Frontal cortex (tissue), 4 donors: ENCODE measurements around the gene CRYZ. TPM values are rescaled to one million over a fixed set of nuclear protein-coding genes. Genes with fewer than 3 reads are reported as not detected.
A peak's percentile ranks its signal among the peaks of the same experiment; 100 is the strongest.
"Not testable (repeated sequence)": the region's sequence is repeated elsewhere in the genome, so short reads cannot be mapped to it uniquely, and the experiment has no call there.

Source experiments
- DNase-seq, 2 donors: peaks; one replicate each; pipeline ENCODE4 v3.0.0; 2012; ENCODE audit warnings: low spot score in 2 of 2
- FAIRE-seq: peaks from 2 replicates; lab custom pipeline; 2012; peaks lifted over from hg19 to GRCh38; lab: Jason Lieb, UNC
- total RNA-seq: library from RNA; depleted of rRNA; stranded (reverse); fragments of >200 nt; gene quantifications from one replicate; pipeline ENCODE4 v1.2.3, GENCODE V29; 2014
- donor health status: control.
- donor health status: control.
- donor health status: control.

The CRYZ gene
- total RNA-seq, 1 donor from 2014 or later, result 7.7 TPM

DNA sequence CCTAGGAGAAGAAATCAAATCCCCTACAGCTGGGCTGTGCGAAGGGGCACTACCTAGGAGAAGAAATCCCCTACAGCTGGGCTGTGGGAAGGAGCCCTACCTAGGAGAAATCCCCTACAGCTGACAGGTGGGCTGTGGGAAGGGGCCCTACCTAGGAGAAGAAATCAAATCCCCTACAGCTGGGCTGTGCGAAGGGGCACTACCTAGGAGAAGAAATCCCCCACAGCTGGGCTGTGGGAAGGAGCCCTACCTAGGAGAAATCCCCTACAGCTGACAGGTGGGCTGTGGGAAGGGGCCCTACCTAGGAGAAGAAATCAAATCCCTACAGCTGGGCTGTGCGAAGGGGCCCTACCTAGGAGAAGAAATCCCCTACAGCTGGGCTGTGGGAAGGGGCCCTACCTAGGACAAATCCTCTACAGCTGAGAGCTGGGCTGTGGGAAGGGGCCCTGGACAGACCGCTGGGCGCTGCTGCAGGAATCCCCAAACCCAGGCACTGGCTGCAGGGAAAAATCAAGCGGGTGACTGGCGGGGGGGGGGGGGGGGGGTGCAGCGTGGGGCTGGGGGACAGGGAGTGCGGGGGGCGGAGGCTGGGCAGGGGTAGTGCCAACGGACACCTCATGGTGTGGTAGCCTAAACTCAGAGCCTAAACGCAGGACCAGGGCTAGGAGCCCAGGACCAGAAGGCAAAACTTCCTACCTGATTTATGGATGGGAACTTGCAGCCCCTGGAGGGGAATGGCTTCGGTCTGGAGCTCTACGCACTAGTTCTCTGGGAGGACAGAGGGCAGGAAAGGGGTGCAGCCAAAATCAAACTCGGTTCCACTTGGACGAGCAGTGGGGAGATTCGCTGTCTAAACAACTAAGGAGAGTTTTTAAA is 541 bp downstream of the CRYZ start:
- not testable (repeated sequence) for DNase-seq, FAIRE-seq

DNA sequence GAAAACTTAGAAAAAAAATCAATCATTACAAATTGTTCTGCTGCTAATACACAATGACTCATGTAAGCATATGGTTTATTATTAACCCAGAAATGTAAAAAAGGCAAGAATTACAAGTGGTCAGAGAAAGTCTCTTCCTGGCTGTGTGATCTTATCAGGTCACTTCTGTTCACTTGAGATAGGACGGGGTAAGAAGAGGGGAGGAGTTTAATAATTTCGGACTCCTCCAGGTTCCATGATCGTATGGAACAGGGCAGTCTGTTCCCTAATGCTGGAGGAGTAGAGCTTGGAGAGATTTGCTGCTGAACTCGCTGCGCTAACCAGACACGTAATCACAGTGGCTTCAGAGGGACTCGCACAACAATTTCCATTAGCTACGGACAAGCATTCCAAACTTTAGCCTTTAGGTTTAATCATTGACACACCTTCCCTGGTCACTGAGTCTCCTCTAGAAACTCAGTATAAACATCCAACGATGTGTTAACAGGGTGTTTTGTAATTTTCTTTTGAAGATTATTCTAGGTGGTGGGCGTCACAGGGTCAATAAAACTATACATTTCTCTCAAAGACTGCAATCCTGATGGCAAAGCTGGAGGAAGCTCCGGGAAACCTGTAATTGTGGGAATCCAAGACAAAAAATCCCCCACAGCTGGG is 1.3 kb downstream of the CRYZ start:
- FAIRE-seq (no peak), DNase-seq (no peak)

DNA sequence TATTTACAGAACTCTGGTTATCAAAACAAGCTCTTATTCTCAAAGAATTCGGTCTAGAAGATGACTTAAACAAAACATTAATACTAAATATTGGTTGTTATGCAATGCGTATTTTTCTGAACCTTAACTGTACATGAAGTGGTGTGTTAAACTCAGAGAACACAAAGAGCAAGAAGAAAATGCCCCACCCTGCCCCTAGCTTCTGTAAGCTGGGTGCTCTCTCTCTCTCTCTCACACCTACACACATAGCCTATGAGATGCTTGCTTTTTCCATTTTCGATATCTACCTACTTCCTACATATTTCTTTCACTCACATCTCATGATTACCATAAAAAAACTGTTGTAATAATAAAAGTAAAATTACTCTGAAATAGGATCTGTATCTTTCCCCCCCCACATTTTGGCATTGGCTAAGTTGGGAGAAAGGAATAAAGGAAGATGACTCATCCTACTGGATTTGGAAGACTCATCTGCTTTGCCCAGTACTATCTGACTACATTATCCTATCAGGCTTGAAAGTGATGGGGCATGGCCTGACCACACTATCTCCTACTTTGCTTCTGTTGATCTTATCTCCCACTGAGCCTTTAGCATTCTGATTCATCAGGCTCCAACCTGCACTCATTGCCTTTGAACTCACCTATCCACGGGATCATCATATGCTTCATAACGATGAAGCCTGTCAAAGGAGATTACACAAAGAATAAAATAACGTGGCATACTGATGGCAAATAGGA is 2.9 kb downstream of the CRYZ start:
- FAIRE-seq, result no peak
- DNase-seq, result no peak

DNA sequence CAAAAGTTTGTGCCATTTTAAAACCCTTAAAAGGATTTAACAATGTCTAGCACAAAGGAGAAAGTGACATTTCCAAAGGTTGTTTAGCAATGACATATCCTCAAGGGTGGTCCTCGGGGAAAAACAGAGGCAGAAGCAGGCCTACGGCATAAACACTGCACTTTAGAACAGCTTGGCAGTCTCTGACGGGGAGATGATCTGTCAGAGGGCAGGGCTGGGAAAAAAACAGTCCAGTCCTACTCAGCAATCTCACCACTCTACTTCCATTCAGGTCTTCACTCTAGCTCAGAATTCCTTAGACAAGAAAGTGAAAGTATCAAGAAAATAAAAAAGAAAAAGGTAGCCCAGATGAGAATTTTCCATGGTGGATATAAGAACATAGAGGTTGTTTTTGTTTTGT is 4.1 kb downstream of the CRYZ start:
- DNase-seq, result no peak
- no peak for FAIRE-seq

DNA sequence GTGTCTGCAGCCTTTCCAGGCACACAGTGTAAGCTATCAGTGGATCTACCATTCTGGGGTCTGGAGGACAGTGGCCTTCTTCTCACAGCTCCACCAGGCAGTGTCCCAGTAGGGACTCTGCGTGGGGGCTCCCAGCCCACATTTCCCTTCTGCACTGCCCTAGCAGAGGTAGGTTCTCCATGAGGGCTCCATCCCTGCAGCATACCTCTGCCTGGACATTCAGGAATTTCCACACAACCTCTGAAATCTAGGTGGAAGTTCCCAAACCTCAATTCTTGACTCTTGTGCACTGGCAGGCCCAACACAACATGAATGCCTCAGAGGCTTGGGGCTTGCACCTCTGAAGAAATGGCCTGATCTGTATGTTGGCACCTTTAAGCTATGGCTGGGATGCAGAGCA is 6.8 kb downstream of the CRYZ start:
- FAIRE-seq (no peak), DNase-seq (no peak)

DNA sequence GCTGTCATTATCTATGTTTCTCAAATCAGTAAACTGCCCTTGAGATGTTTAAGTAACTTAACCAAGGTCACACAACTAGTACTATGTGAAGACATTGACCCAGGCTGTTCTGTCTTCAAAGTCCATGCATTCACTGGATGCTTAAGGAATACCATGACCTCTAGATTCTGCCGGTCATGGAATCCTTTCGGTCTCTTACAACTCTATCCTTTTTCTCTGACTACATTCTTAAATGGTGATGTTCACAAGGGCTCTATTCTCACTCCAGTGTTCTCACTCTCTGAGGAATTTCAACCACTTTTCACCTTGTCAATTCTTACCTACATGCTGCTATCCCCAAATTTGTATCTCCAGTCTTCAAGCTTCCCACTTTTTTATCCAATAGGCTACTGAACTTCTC is 15.2 kb downstream of the CRYZ start:
- DNase-seq (no peak), FAIRE-seq (no peak)

DNA sequence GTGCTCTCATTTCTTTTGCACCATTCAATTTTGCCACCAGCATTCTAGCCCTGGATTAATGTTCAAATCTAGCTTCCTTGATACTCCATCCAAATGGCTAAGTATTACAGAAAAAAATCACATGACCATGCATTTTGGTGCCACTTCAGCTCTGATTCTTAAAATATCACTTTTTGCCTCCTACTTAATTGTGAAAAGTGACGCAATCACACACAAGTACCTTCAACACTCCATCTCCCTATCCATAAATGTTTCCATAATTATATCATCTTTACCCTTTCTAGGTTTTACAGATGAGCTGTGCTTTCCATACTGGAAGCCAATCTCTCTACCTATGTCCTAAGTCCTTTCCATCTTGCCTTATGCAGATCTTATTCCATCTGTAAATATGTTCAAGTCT is 16.0 kb downstream of the CRYZ start:
- FAIRE-seq (no peak), DNase-seq (no peak)

DNA sequence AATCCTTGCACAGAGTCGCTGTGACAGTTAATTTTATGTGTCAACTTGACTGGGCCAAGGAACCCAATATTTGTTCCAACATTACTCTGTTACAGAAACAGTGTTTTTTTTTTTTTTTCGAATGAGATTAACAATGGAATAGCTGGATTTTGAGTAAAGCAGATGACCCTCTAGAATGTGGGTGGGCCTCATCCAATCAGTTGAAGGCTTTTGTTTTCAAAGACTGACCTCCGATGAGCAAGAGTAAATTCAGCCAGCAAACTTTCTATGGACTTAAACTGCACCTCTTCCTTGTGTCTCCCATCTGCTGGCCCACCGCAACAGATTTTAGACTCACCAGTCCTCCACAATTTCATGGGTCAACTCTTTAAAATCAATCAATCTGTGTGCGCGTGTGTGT is 17.0 kb downstream of the CRYZ start:
- no peak for DNase-seq
- no peak for FAIRE-seq

DNA sequence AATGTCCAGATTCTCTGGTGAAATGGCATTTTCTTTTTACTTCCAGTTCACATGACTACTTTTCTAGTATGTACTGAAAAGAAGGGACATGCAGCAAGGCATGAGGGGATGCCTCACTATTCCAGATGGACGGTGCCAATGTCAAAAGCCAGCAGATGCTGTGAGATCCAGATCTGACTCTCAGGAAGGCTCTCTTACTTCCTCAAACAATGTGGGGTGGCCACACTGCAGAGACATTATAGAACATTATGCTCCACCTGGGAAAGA is 17.7 kb downstream of the CRYZ start:
- FAIRE-seq (no peak), DNase-seq (no peak)

DNA sequence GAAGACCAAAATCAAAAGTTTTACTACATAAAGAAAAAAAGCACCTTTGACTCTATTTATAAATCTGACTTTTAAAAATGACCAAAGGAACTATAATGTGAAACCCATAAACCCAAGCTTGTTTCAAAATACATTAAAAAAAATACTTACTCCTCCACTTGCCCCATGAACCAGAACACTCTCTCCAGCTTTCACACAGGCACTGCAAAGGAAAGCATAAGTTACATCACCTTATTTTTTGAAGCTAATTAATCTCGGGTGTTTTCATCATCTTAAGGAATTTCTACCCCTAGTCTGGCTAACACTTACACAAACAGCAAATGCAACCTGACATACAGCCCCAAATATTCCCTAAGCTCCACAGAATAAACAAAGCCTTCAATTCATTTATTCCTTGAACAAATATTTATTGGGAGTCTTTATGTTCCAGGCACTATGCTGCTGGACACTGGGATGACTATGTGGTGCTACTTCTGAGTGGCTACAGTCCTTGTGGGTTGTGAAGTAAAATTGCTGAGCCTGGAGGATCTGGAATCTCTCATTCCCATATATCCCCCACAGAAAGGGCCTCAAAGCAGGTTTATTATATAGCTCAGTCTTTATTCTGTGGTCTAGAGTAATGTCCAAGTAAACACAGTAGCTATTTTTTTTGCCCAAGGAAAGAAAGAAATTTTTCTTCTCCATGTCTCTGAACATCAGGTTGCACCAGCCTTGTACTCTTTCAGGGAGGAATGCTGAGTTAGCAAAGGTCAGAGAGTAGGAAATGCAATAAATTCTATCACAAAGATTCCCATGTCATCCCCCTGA is 18.2 kb downstream of the CRYZ start:
- no peak for DNase-seq
- no peak for FAIRE-seq

DNA sequence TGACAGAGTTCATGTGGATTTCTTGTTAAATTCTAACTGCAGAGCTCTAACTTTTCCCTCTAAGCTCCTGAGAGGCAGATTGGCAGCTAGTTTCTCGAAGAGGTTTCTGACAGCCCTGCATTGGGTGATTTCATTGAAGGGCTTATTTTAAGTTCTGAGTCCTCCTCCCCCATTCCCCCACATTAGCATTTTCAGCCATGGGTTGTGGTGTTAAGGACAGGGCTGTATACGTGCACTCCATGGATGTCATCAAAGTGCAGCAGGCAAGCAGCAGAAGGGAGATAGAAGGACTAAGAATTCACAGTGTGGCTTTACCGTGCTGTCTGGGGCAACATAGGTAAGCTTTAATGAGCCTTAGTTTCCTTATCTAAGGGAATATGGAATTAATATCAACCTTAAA is 19.0 kb downstream of the CRYZ start:
- no peak for FAIRE-seq
- no peak for DNase-seq

DNA sequence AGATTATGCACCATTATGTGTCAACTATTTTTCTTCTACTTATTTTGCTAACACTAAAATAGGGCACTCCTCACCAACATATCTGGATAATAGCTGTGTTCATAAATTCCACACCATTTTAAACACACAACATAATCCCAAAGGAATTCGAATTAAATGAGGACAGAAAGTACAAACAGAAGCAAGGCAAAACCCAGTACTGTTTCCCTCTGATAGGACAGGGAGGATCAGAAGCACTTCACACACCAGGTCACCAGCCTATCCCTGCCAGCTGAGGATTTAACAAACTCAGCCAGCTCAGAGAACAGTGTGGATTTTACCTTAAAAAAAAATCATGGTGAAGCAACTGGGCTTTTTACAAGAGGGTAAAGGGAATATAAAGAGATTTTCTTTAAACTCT is 20.0 kb downstream of the CRYZ start:
- DNase-seq, result no peak
- FAIRE-seq, result no peak

DNA sequence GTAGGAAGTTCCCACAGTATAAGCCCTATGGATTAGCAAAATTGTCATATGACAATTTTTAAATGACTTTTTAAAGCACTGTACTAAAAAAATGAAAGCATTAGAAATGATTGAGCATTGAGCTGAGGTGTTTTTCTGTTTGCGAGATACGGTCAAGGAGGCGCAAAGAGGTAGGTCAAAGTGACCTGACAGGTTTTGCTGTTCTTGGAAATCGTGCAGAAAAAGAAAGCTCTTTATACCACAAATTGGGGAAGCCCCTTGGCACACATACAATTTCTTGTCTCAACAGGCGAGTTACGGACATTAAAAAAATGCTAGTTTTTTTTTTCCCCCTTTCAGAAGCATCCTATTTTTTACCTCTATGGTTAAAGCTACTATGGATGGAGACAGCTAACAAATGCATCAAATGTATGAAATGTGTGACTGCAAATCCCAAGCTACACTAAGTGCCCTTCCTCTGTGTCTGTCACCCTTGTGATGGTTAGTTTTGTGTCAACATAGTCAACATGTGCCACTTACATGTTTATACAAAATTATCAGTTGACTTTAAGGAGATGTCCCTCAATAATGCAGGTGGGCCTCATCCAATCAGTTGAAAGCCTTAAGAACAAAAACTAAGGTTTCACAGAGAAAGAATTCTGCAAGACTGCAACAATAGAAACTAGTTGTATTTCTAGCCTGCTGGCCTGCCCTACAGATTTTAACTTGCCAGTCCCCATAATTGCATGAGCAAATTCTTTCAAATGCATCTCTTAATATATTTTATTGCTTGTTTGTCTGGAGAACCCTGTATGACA is 29.3 kb downstream of the CRYZ start:
- FAIRE-seq (no peak), DNase-seq (no peak)

DNA sequence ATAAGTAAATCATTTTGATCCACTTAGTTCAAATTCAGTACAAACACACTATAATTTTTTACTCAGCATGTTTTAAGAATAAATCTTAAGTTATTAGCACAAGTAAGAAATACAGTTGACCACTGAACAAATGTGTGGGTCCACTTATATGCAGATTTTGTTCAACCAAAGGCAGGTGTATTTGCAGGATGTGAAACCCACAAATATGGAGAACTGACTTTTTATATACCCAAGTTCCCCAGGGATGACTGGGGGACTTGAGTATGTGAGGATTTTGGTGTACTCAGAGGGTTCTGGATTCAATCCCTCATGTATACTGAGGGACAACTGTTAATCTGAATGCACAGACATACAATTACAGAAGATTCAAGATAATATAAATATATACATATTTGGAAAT is 33.5 kb downstream of the CRYZ start:
- DNase-seq (no peak), FAIRE-seq (no peak)

DNA sequence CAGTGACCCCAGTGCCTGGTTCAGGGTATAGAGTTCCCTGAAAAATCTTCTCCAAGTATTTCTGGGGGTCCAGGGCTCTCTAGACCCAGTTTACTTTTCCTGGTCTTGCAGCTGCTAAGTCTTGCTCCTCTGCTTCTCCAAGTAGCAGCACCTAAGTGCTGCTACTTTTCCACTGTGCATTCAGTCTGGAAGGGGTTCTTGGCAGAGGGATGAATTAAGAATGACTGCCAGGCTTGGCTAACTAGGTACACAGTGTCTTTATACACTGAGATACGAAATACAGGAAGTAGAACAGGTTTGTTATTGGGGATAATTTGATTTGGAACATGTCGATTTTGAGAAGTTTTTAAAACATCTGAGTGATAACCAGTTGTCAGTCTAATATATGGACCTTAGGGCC is 35.0 kb downstream of the CRYZ start:
- DNase-seq (no peak), FAIRE-seq (no peak)

DNA sequence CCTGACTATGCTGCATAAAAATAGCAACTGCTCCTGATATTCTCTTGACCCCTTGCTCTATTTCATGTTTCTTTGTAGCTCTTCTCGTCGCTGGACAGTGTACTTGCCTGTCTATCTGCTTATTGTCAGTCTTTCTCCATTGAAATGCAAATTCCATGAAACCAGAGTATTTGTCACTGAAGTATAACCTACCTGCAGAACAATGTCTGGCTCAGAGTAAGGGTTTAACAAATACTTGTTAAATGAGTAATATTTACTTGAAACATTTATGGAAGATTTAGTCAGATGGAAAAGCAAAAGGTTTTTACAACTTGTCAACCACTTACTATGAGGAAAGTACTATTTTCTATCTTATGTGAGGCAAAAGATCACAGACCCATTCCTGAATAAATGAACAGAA is 39.4 kb downstream of the CRYZ start:
- FAIRE-seq, result no peak
- no peak for DNase-seq

DNA sequence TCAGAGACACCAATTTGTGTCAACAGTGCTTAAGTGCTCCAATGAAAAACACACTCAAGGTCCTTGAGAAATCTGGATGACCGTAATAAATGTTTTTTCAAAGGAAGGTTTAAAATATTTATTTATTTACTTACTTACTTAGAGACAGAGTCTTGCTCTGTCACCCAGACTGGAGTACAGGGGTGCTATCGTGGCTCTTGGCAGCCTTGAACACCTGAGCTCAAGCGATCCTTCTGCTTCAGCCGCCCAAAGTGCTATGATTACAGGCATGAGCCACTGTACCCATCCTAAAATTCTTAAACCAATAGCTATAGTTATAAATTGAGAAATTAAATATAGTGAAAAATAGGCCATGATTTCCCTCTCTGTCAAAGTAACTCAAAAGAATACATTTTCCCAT is 41.9 kb downstream of the CRYZ start:
- DNase-seq (no peak), FAIRE-seq (no peak)

DNA sequence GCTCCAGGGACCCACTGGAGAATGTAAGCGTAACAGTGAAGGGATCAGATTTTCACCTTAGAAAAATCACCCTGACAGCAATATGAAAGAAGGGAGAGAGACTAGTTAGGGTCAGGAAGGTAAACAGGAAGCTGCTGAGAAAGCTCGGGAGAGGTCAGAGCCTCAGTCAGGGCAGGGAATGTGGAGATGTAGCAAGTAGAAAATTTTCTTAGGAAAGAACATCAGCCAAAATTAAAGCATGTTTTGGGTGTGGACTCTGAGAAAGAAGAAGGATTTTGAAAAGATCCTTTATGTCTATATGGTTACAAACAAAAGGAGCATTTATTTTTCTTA is 42.5 kb downstream of the CRYZ start:
- FAIRE-seq, result no peak
- DNase-seq, result no peak

DNA sequence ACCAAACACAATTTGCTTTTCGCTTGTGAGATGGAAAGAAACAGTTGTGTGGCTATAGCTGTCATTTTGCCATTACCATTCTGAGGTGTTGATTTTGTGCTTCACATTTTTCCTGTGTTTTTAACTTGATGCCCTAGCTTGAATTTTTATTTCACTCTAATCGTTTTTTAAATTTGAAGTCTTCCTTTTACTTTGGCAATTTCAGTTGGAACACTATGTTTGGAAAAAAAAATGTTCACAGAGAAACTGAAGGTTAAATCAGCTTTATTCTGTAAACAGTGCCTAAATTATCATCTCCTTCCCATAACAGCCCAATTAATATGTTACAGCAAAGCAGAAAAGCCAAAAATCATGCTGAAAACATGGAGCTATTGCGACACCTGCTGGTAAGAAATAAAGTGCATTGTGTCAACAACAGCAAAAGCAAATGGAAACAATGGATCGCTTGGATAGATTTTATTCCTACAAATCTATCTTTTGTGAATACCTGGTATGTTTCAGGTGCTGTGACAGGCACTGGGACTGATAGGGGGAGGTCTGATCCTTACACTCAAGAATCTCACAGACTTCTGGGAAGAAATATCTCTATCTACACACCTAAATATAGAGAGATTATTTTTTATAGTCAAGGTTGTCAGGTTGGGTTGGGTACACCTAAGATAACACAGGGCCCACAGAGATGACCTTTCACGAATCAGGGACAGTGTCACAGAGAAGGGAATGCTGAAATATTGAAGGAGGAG is 43.1 kb downstream of the CRYZ start:
- FAIRE-seq, result peak; percentile 64
- DNase-seq, result no peak
